Activated T-helper 1 cell treated with anti-CD3 and anti-CD28 coated beads, Interleukin-2, amount 50 U/mL, for 16 hours (primary cell): ENCODE results near the gene APOBEC3G.
A peak's percentile ranks its signal among the peaks of the same experiment; 100 is the strongest.
"Not testable (repeated sequence)": the region's sequence is repeated elsewhere in the genome, so short reads cannot be mapped to it uniquely, and the experiment has no call there.

Experiments used
- DNase-seq, 2 donors: peaks; one replicate each; pipeline ENCODE4 v3.0.0-alpha.2; 2020; ENCODE audit warnings: low read depth in 1 of 2, low spot score in 1 of 2

Gene APOBEC3G

GRCh38 chr22:39077026-39077840 is at the start of gene APOBEC3G:
APOBEC3G (plus strand) TSS chr22:39077275; CDS start chr22:39077362, 87 bp downstream.
- peak in 1 of 2 donors; percentile 33 for DNase-seq

- no peak for DNase-seq
These were observed 49.4 kb upstream of the APOBEC3G start for GRCh38 chr22:39027717-39028116.

- DNase-seq = no peak
These were observed 48.8 kb upstream of the APOBEC3G start for GRCh38 chr22:39028281-39028680.

- no peak for DNase-seq
These were observed 47.8 kb upstream of the APOBEC3G start for GRCh38 chr22:39029227-39029626.

- no peak for DNase-seq
These were observed 46.4 kb upstream of the APOBEC3G start for GRCh38 chr22:39030705-39031104.

GRCh38 chr22:39031434-39032295 is 45.4 kb upstream of the APOBEC3G start:
- not testable (repeated sequence) for DNase-seq

- DNase-seq = not testable (repeated sequence)
These were observed 40.0 kb upstream of the APOBEC3G start for GRCh38 chr22:39037071-39037470.

- no peak for DNase-seq
These were observed 37.6 kb upstream of the APOBEC3G start for GRCh38 chr22:39039306-39040126.

GRCh38 chr22:39040155-39040537 is 36.9 kb upstream of the APOBEC3G start:
- DNase-seq = not testable (repeated sequence)

- peak in 1 of 2 donors; percentile 52 for DNase-seq
These were observed 36.4 kb upstream of the APOBEC3G start, which contains the start of gene APOBEC3F for GRCh38 chr22:39040538-39041296. APOBEC3F (plus strand) TSS chr22:39040864; CDS start chr22:39040961, 97 bp downstream.

GRCh38 chr22:39041908-39042307 is 35.2 kb upstream of the APOBEC3G start:
- no peak for DNase-seq

GRCh38 chr22:39043063-39043462 is 34.0 kb upstream of the APOBEC3G start:
- not testable (repeated sequence) for DNase-seq

GRCh38 chr22:39045136-39045535 is 31.9 kb upstream of the APOBEC3G start:
- not testable (repeated sequence) for DNase-seq

GRCh38 chr22:39049486-39049885 is 27.6 kb upstream of the APOBEC3G start:
- DNase-seq = not testable (repeated sequence)

GRCh38 chr22:39051844-39052495 is 25.1 kb upstream of the APOBEC3G start:
- DNase-seq = not testable (repeated sequence)

- DNase-seq = no peak
These were observed 21.4 kb upstream of the APOBEC3G start for GRCh38 chr22:39055658-39056057.

GRCh38 chr22:39061290-39061689 is 15.8 kb upstream of the APOBEC3G start:
- not testable (repeated sequence) for DNase-seq

GRCh38 chr22:39061951-39062350 is 15.1 kb upstream of the APOBEC3G start:
- DNase-seq = not testable (repeated sequence)

GRCh38 chr22:39063904-39064303 is 13.2 kb upstream of the APOBEC3G start:
- DNase-seq = not testable (repeated sequence)
